OCI-LY1 (cell line): ENCODE measurements around the gene TM4SF18.

Experiments
- EZH2 ChIP-seq: fragments of 200-600 bp; sonication (generic), shearing (Covaris generic); IDR thresholded peaks from 2 replicates; pipeline ENCODE4 v1.8.0; 2017; ENCODE audit warnings: borderline replicate concordance, mixed run types, mild to moderate bottlenecking, antibody characterized with exemption, low read length, moderate library complexity, mixed read lengths
- TF ChIP-seq, protein P1 (sequence below): fragments of 200-600 bp; sonication (generic), shearing (Covaris generic); IDR thresholded peaks from 2 replicates; pipeline ENCODE4 v1.5.1; 2017; ENCODE audit warnings: mild to moderate bottlenecking, antibody characterized with exemption, low read length, moderate library complexity, mixed read lengths

DNA sequence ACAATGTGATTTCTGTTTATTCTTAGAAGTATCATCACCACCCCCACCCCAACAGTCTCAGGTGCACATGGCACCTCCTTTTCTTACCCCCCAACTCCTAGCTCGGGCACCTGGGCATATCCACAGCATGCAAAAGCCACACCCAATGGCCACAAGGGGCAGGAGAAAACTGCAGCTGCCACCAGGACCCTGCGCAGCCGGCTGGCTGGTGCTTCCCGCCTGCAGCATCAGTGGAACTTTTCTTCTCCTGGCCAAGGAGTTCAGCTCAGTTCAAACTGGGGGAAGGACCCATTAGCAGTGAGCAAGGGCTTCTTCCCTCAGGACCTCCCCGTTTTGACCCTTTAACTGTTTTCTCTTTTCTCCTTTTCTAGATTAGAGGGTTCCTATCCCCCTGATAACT lies 44.8 kb downstream of the TM4SF18 start:
- TF ChIP-seq, protein P1, sequence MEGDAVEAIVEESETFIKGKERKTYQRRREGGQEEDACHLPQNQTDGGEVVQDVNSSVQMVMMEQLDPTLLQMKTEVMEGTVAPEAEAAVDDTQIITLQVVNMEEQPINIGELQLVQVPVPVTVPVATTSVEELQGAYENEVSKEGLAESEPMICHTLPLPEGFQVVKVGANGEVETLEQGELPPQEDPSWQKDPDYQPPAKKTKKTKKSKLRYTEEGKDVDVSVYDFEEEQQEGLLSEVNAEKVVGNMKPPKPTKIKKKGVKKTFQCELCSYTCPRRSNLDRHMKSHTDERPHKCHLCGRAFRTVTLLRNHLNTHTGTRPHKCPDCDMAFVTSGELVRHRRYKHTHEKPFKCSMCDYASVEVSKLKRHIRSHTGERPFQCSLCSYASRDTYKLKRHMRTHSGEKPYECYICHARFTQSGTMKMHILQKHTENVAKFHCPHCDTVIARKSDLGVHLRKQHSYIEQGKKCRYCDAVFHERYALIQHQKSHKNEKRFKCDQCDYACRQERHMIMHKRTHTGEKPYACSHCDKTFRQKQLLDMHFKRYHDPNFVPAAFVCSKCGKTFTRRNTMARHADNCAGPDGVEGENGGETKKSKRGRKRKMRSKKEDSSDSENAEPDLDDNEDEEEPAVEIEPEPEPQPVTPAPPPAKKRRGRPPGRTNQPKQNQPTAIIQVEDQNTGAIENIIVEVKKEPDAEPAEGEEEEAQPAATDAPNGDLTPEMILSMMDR: no peak
- TF ChIP-seq EZH2: no peak
